GM12873 (cell line): Measurements from ENCODE around the gene NRG3.

Source experiments
- CTCF ChIP-seq: IDR thresholded peaks from 2 replicates; pipeline ENCODE4 v1.5.1; 2012; ENCODE audit warnings: low read depth, mild to moderate bottlenecking, moderate library complexity, low read length, control low read depth; ENCODE audit not compliant: insufficient read depth; ENCODE audit errors: missing control alignments

NRG3 gene

GRCh38 chr10:82543631-82544030 lies 668.6 kb downstream of the NRG3 start:
- no peak for TF ChIP-seq CTCF

DNA sequence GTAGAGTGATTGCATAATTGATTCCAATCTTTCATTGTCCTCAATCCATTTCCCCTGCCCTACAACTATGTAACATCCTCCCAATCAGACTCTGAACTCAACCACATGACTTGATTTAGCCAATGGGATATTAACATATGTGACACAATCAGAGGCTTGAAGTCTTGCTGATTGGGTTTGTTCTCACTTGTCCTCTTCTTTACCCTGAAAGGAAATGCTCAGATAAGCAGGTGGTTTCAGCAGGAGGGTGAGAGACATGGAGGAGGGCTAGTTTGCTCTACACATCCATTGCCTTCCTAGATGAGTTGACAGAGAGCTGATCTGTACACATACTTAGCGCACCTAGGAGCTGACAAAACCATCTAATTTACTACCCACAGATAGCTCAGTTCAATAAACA lies 669.4 kb downstream of the NRG3 start:
- no peak for TF ChIP-seq CTCF

GRCh38 chr10:82551506-82551905 lies 676.5 kb downstream of the NRG3 start:
- no peak for TF ChIP-seq CTCF

DNA sequence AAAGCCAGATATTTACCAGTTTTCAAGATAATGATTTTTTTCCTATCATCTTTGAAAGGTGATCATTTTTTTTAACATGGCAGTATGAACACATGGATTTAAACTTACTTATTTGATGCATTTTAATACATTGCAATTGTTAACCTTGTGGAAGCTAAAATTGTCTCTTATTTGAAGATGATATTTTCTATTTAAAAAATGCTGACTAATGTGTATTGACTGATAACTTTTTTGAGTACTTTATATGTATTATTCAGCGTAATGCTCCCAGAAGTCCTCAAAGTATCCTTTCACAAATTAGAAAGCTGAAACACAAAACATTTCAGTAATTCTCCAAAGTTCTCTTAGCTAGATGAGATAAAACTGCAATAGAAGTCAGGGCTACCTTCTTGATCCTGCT lies 677.3 kb downstream of the NRG3 start:
- no peak for TF ChIP-seq CTCF

- TF ChIP-seq CTCF, result no peak
These were observed 679.4 kb downstream of the NRG3 start for GRCh38 chr10:82554381-82554780.

DNA sequence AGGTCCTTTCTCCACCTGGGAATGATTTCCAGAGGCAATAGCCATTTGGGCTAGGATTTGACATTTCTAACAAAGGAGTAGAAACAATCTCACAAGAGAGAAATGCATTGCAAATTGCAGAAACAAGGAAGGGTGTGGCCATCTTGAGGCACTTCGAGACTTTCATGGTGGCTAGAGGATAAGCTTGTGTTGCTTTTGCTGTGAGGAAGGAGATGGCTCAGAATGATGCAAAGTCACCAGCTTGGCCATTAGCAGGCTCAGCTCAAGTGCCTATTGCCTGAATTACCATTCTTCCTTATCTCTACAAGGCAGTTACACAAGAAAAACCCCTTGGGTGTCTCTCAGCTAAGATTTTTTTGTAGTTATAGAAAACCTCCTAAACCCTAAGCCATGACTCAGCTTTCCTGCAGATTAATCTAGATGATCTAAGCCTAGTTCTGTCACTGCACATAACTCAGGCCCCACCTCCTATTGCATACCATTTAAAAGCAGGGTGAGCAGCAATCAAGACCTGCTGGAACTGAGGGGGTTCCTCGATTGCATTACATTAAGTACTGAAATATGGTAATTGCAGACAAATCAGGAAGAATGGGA lies 683.1 kb downstream of the NRG3 start:
- TF ChIP-seq CTCF, result no peak

DNA sequence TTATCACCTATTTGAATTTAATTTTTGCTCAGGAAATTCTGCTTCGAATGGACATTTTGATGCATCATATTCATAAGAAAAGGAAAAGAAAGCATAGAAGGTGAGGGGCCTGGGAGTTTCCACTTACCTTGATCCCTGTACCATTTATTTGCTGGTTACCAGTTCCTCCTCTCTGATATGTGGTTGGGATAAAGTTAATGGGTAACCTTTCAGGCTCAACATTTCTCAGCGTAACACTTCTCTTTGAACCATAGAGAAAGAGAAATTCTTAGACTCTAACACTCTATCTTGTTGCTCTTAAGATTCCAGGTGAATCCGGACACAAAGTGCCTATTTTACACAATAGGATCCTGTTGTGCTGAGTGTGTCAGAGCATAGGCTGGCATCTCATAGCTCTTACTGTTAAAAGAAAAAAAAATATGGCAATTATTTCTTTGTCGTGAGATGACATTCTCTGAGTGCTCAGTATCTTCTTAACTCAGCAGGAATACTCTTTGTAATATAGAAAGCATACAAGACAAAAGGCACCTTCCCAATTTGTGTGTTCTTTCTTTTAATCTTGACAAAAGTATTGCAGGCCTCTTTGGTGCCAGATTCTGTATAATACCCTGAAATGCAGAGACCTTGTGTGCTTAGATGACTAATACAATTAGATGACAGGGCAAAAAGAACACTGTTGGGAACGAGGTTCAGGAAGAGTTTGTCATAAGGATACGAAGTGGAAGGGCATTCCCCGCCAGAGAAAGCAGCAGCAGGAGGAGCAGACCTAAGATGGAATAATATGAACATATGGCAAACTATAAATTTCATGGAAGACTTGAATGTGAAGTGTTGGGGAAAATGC lies 689.6 kb downstream of the NRG3 start:
- TF ChIP-seq CTCF, result no peak
